ENCODE measurements around the gene SH3TC1. TPM values are rescaled to one million over a fixed set of nuclear protein-coding genes. Genes with fewer than 3 reads are reported as not detected.

Gene SH3TC1
- total RNA-seq, 6 donors from 2014 or later, result 34.1 to 193 (median 81.4) TPM

GRCh38 chr4:8198206-8198905 is 734 bp upstream of the SH3TC1 start:
- Histone ChIP-seq H3K27me3 (no peaks in the 10 kb centered on the region), H3K9me3 (no peaks in the 10 kb centered on the region), H3K36me3 (no peaks in the 10 kb centered on the region), H3K4me1 (peaks cover 41 to 72% (median 57%) of the 10 kb centered on the region in 4 donors), H3K27ac (peak overlapping the region; percentile 85 to 90 (median 88)), H3K4me3 (peak overlapping the region in 3 of 4 donors; percentile 45 to 67 (median 53))
- ATAC-seq (ENCODE audit: low FRiP score in 2 of 2) (peak in 1 of 2 donors; percentile 14), DNase-seq (peak; percentile 73 to 75)
- TF ChIP-seq EP300 (IDR thresholded peaks at IDR 0.05) (no peak), POLR2A (IDR thresholded peaks at IDR 0.05) (no peak), CTCF (IDR thresholded peaks at IDR 0.05) (no peak), POLR2AphosphoS5 (IDR thresholded peaks at IDR 0.05) (no peak)
- 32 to 49% methylated on average over 15 to 17 of the region's 17 CpGs for WGBS, 2 donors

GRCh38 chr4:8199594-8200301 is 658 bp downstream of the SH3TC1 start:
- H3K4me1 ChIP-seq, result peaks cover 41 to 73% (median 59%) of the 10 kb centered on the region in 4 donors
- ATAC-seq (ENCODE audit: low FRiP score in 2 of 2), result peak; percentile 2 to 24
- no peaks in the 10 kb centered on the region for H3K27me3 ChIP-seq
- H3K27ac ChIP-seq, result peak overlapping the region; percentile 85 to 90 (median 88)
- no peaks in the 10 kb centered on the region for H3K9me3 ChIP-seq
- 31 to 34% methylated on average over 11 to 24 of the region's 26 CpGs for WGBS, 2 donors
- peak in 1 of 2 donors; percentile 82 for DNase-seq
- H3K4me3 ChIP-seq, result peak overlapping the region; percentile 45 to 67 (median 54)
- peaks cover 0 to 3% (median under 1%) of the 10 kb centered on the region in 4 donors for H3K36me3 ChIP-seq
- TF ChIP-seq CTCF (IDR thresholded peaks at IDR 0.05), result no peak
- TF ChIP-seq POLR2A (IDR thresholded peaks at IDR 0.05), result no peak
- TF ChIP-seq POLR2AphosphoS5 (IDR thresholded peaks at IDR 0.05), result no peak
- no peak for TF ChIP-seq EP300 (IDR thresholded peaks at IDR 0.05)

GRCh38 chr4:8200302-8200975 is 1.3 kb downstream of the SH3TC1 start:
- H3K27ac ChIP-seq, result peak overlapping the region; percentile 85 to 90 (median 88)
- peak; percentile 12 to 68 for ATAC-seq (ENCODE audit: low FRiP score in 2 of 2)
- H3K4me3 ChIP-seq, result peak overlapping the region; percentile 45 to 67 (median 54)
- H3K4me1 ChIP-seq, result peaks cover 41 to 72% (median 58%) of the 10 kb centered on the region in 4 donors
- no peaks in the 10 kb centered on the region for H3K9me3 ChIP-seq
- WGBS, 2 donors, result 7 to 24% methylated on average over 7 to 25 of the region's 30 CpGs
- peak; percentile 84 to 86 for DNase-seq
- TF ChIP-seq POLR2AphosphoS5 (IDR thresholded peaks at IDR 0.05) (peak; percentile 15 to 79), CTCF (IDR thresholded peaks at IDR 0.05) (no peak), POLR2A (IDR thresholded peaks at IDR 0.05) (peak in 3 of 4 donors; percentile 44 to 78 (median 70)), EP300 (IDR thresholded peaks at IDR 0.05) (peak in 1 of 4 donors; percentile 3)
- no peaks in the 10 kb centered on the region for H3K27me3 ChIP-seq
- H3K36me3 ChIP-seq, result peaks cover 0 to 9% (median 7%) of the 10 kb centered on the region in 4 donors

GRCh38 chr4:8201321-8201781 is 2.3 kb downstream of the SH3TC1 start:
- Histone ChIP-seq H3K27ac (peak overlapping the region; percentile 85 to 90 (median 88)), H3K36me3 (peaks cover 0 to 18% (median 11%) of the 10 kb centered on the region in 4 donors), H3K4me3 (peak overlapping the region in 3 of 4 donors; percentile 45 to 67 (median 53)), H3K4me1 (peaks cover 37 to 76% (median 56%) of the 10 kb centered on the region in 4 donors), H3K9me3 (no peaks in the 10 kb centered on the region), H3K27me3 (no peaks in the 10 kb centered on the region)
- no peak for ATAC-seq (ENCODE audit: low FRiP score in 2 of 2)
- TF ChIP-seq POLR2A (IDR thresholded peaks at IDR 0.05) (no peak), EP300 (IDR thresholded peaks at IDR 0.05) (no peak), POLR2AphosphoS5 (IDR thresholded peaks at IDR 0.05) (no peak), CTCF (IDR thresholded peaks at IDR 0.05) (no peak)
- WGBS, 2 donors, result 12 to 38% methylated on average over 4 to 9 of the region's 9 CpGs
- peak in 1 of 2 donors; percentile 69 for DNase-seq
